T-helper 2 cell treated with Interferon-gamma antibody and Interleukin-4, amounts not matched to agents 100 ng/mL and 5 ng/mL, for 36 hours (primary cell): ENCODE measurements around the gene DNAJC13. TPM values are rescaled to one million over a fixed set of nuclear protein-coding genes. Genes with fewer than 3 reads are reported as not detected.

Source experiments
- intact Hi-C: fragments of 100-400 bp; cut with micrococcal nuclease; formaldehyde crosslinking; loops from one replicate; pipeline ENCODE4 v1.15.1; 2023
- total RNA-seq: library from RNA; stranded (reverse); gene quantifications from 2 replicates; pipeline ENCODE4 v1.2.3, GENCODE V29; 2022

DNAJC13 gene
- total RNA-seq, 1 donor from 2014 or later, result 37.5 TPM

GRCh38 chr3:132405609-132406299 lies 11.5 kb upstream of the DNAJC13 start:
- intact Hi-C loops, result no loop called here

GRCh38 chr3:132406587-132406986 lies 10.7 kb upstream of the DNAJC13 start:
- intact Hi-C loops, result no loop called here

GRCh38 chr3:132407025-132407424 lies 10.3 kb upstream of the DNAJC13 start:
- intact Hi-C loops, result no loop called here

GRCh38 chr3:132414841-132415240 lies 2.5 kb upstream of the DNAJC13 start:
- intact Hi-C loops, result loop anchor here (5.0 kb wide), 2 partner anchors 62 to 1232 kb away; no protein-coding TSS in a partner anchor

- intact Hi-C loops, result loop anchor here (2.0 to 5.0 kb wide), 5 partner anchors 61 to 1389 kb away; partner anchors contain the start of genes ASTE1, NEK11 and UBA5
Measured at GRCh38 chr3:132416161-132416560, 1.1 kb upstream of the DNAJC13 start.

- intact Hi-C loops, result loop anchor here (1.0 to 5.0 kb wide), 8 partner anchors 14 to 1391 kb away; partner anchors contain the start of genes ASTE1, CDV3, NEK11 and NPHP3
Measured at GRCh38 chr3:132417695-132418411, 551 bp downstream of the DNAJC13 start.

- intact Hi-C loops, result loop anchor here (5.0 kb wide), 2 partner anchors 58 to 1228 kb away; no protein-coding TSS in a partner anchor
Measured at GRCh38 chr3:132418916-132419315, 1.6 kb downstream of the DNAJC13 start.

GRCh38 chr3:132421832-132422231 lies 4.5 kb downstream of the DNAJC13 start:
- intact Hi-C loops, result loop anchor here (2.0 kb wide), 1 partner anchor 67 kb away; no protein-coding TSS in a partner anchor

- intact Hi-C loops, result no loop called here
Measured at GRCh38 chr3:132422531-132422930, 5.2 kb downstream of the DNAJC13 start.

GRCh38 chr3:132432639-132433038 lies 15.3 kb downstream of the DNAJC13 start:
- intact Hi-C loops, result loop anchor here (1.0 kb wide), 1 partner anchor 15 kb away; the partner anchor contains the start of gene DNAJC13

- intact Hi-C loops, result no loop called here
Measured at GRCh38 chr3:132433121-132433520, 15.8 kb downstream of the DNAJC13 start.

GRCh38 chr3:132435224-132435910 lies 18.1 kb downstream of the DNAJC13 start:
- intact Hi-C loops, result no loop called here

- intact Hi-C loops, result no loop called here
Measured at GRCh38 chr3:132435911-132436425, 18.7 kb downstream of the DNAJC13 start.

- intact Hi-C loops, result no loop called here
Measured at GRCh38 chr3:132443421-132443820, 26.1 kb downstream of the DNAJC13 start.

GRCh38 chr3:132444383-132444782 lies 27.1 kb downstream of the DNAJC13 start:
- intact Hi-C loops, result no loop called here

GRCh38 chr3:132445817-132446216 lies 28.5 kb downstream of the DNAJC13 start:
- intact Hi-C loops, result no loop called here

- intact Hi-C loops, result no loop called here
Measured at GRCh38 chr3:132448216-132448961, 31.1 kb downstream of the DNAJC13 start.

- intact Hi-C loops, result no loop called here
Measured at GRCh38 chr3:132456136-132456535, 38.8 kb downstream of the DNAJC13 start.

- intact Hi-C loops, result no loop called here
Measured at GRCh38 chr3:132456571-132456970, 39.3 kb downstream of the DNAJC13 start.

GRCh38 chr3:132457286-132457685 lies 40.0 kb downstream of the DNAJC13 start:
- intact Hi-C loops, result no loop called here

- intact Hi-C loops, result no loop called here
Measured at GRCh38 chr3:132459551-132459950, 42.2 kb downstream of the DNAJC13 start.
